Motor neuron (in vitro differentiated cells): ENCODE results near the gene SIK3. TPM values are rescaled to one million over a fixed set of nuclear protein-coding genes. Genes with fewer than 3 reads are reported as not detected.
"Not testable (repeated sequence)": the region's sequence is repeated elsewhere in the genome, so short reads cannot be mapped to it uniquely, and the experiment has no call there.

ENCODE experiments used
- ATAC-seq, 8 experiments: fragments of 200-7000 bp; cut with Tn5 transposase; replicated peaks in 6 of 8; 2 replicates each; pipeline ENCODE4 v1.8.0; 2021; ENCODE audit warnings: mild to moderate bottlenecking in 8 of 8, moderate library complexity in 8 of 8
- H3K27ac ChIP-seq, 2 donors: fragments of 250-450 bp; sonication (Bioruptor Pico); 2 replicates each; pipeline ENCODE4 v1.9.0; 2021; ENCODE audit warnings: antibody characterized with exemption in 2 of 2, mild to moderate bottlenecking in 2 of 2, moderate library complexity in 1 of 2
- H3K4me1 ChIP-seq, 2 donors: fragments of 250-450 bp; sonication (Bioruptor Pico); replicated peaks in 1 of 2; 2 replicates each; pipeline ENCODE4 v1.6.1; 2021; ENCODE audit warnings: antibody characterized with exemption in 2 of 2, mild to moderate bottlenecking in 2 of 2, moderate library complexity in 1 of 2
- H3K4me3 ChIP-seq, 5 donors: fragments of 250-450 bp; sonication (Bioruptor Pico); 2 replicates each; pipeline ENCODE4 v1.9.0; 2021; ENCODE audit warnings: antibody characterized with exemption in 5 of 5, mild to moderate bottlenecking in 5 of 5, moderate library complexity in 4 of 5
- WGBS, 10 experiments: fragments of 450-650 bp; shearing (Covaris generic); methylation state at CpG; one replicate each; pipeline ENCODE4 v1.0.0; 2022; 5-methylcytosine and 5-hydroxymethylcytosine counted together
- in situ Hi-C, 9 experiments: fragments of 400-800 bp; cut with MboI; loops; one replicate each; pipeline ENCODE4 v1.15.0; 2021; ENCODE audit warnings: low sequenced_read_pairs in 9 of 9, low pct_unique_long_range_greater_than_20kb in 2 of 9; ENCODE audit not compliant: unreplicated experiment in 9 of 9
- total RNA-seq, 8 experiments: library from RNA; unstranded; fragments of 300-600 nt; gene quantifications; 2 replicates each; pipeline versions ENCODE4 v1.2.3 to v1.2.4, GENCODE V29; 2022

Gene SIK3
- total RNA-seq, 8 experiments from 2014 or later, result 12.7 to 34.3 (median 16.5) TPM

GRCh38 chr11:116807601-116808261 is 290.5 kb downstream of the SIK3 start:
- WGBS, 10 experiments, result 69 to 92% (median 83%) methylated on average over 2 to 4 of the region's 6 CpGs; no CpG with 5 or more reads in 2 of the 10 experiments

GRCh38 chr11:116804001-116804400 is 294.2 kb downstream of the SIK3 start:
- no peaks in the 10 kb centered on the region for H3K4me1 ChIP-seq
- no peak overlapping the region for H3K27ac ChIP-seq
- 0 to 83% (median 63%) methylated on average over 1 to 3 of the region's 3 CpGs; no CpG with 5 or more reads in 1 of the 10 experiments for WGBS, 10 experiments
- no peak for ATAC-seq
- in situ Hi-C loops, result loop anchor here in 1 of 9 experiments (10.0 kb wide), 1 partner anchor 301 kb away; no protein-coding TSS in a partner anchor
- H3K4me3 ChIP-seq, result no peak overlapping the region

More at GRCh38 chr11:116807601-116808261, 290.5 kb downstream of the SIK3 start:
- ATAC-seq, result no peak
- in situ Hi-C loops, result loop anchor here in 1 of 9 experiments (10.0 kb wide), 1 partner anchor 297 kb away; no protein-coding TSS in a partner anchor
- Histone ChIP-seq H3K4me1 (no peaks in the 10 kb centered on the region), H3K27ac (no peak overlapping the region), H3K4me3 (no peak overlapping the region)

GRCh38 chr11:116801662-116802061 is 296.6 kb downstream of the SIK3 start:
- H3K4me1 ChIP-seq, ATAC-seq, H3K4me3 ChIP-seq, H3K27ac ChIP-seq: not testable (repeated sequence)
- in situ Hi-C loops, result loop anchor here in 1 of 9 experiments (10.0 kb wide), 1 partner anchor 303 kb away; no protein-coding TSS in a partner anchor

GRCh38 chr11:116800610-116801009 is 297.6 kb downstream of the SIK3 start:
- no peak overlapping the region for H3K4me3 ChIP-seq
- WGBS, 10 experiments, result 60 to 100% (median 100%) methylated on average over 1 to 2 of the region's 2 CpGs; no CpG with 5 or more reads in 4 of the 10 experiments
- no peak overlapping the region for H3K27ac ChIP-seq
- H3K4me1 ChIP-seq, result no peaks in the 10 kb centered on the region
- ATAC-seq, result no peak
- in situ Hi-C loops, result loop anchor here in 1 of 9 experiments (10.0 kb wide), 1 partner anchor 304 kb away; no protein-coding TSS in a partner anchor

GRCh38 chr11:116798368-116798767 is 299.9 kb downstream of the SIK3 start:
- Histone ChIP-seq H3K4me3 (no peak overlapping the region), H3K4me1 (no peaks in the 10 kb centered on the region), H3K27ac (no peak overlapping the region)
- in situ Hi-C loops, result loop anchor here in 1 of 9 experiments (25.0 kb wide), 1 partner anchor 314 kb away; no protein-coding TSS in a partner anchor
- ATAC-seq, result no peak
- 39 to 100% (median 85%) methylated on average over 2 to 5 of the region's 5 CpGs for WGBS, 10 experiments

GRCh38 chr11:116797816-116798215 is 300.4 kb downstream of the SIK3 start:
- Histone ChIP-seq H3K4me1 (no peaks in the 10 kb centered on the region), H3K4me3 (no peak overlapping the region), H3K27ac (no peak overlapping the region)
- ATAC-seq, result no peak
- in situ Hi-C loops, result loop anchor here in 1 of 9 experiments (25.0 kb wide), 1 partner anchor 314 kb away; no protein-coding TSS in a partner anchor
- 78 to 100% (median 92%) methylated on average over 1 to 5 of the region's 5 CpGs; no CpG with 5 or more reads in 2 of the 10 experiments for WGBS, 10 experiments

GRCh38 chr11:116796548-116796947 is 301.7 kb downstream of the SIK3 start:
- Histone ChIP-seq H3K4me1 (peaks cover 0 to 1% of the 10 kb centered on the region in 2 donors), H3K4me3 (no peak overlapping the region), H3K27ac (no peak overlapping the region)
- no peak for ATAC-seq
- in situ Hi-C loops, result loop anchor here in 1 of 9 experiments (25.0 kb wide), 1 partner anchor 316 kb away; no protein-coding TSS in a partner anchor
- 78 to 100% (median 100%) methylated on average over 1 of the region's 1 CpG; no CpG with 5 or more reads in 5 of the 10 experiments for WGBS, 10 experiments

- WGBS, 10 experiments, result 50 to 88% (median 82%) methylated on average over 1 to 2 of the region's 2 CpGs; no CpG with 5 or more reads in 4 of the 10 experiments
- in situ Hi-C loops, result loop anchor here in 1 of 9 experiments (25.0 kb wide), 1 partner anchor 317 kb away; no protein-coding TSS in a partner anchor
- Histone ChIP-seq H3K4me3 (no peak overlapping the region), H3K4me1 (peaks cover 0 to 4% of the 10 kb centered on the region in 2 donors), H3K27ac (no peak overlapping the region)
- no peak for ATAC-seq
Measured at GRCh38 chr11:116794851-116795250, 303.4 kb downstream of the SIK3 start.

- in situ Hi-C loops, result loop anchor here in 1 of 9 experiments (25.0 kb wide), 1 partner anchor 319 kb away; no protein-coding TSS in a partner anchor
- no peak overlapping the region for H3K4me3 ChIP-seq
- H3K4me1 ChIP-seq, result peaks cover under 1 to 4% of the 10 kb centered on the region in 2 donors
- no peak overlapping the region for H3K27ac ChIP-seq
- ATAC-seq, result peak in 1 of 8 experiments; percentile 8
- WGBS, 10 experiments, result 57 to 100% (median 100%) methylated on average over 1 of the region's 1 CpG; no CpG with 5 or more reads in 1 of the 10 experiments
Measured at GRCh38 chr11:116793772-116794097, 304.5 kb downstream of the SIK3 start.

Other genes starting within 250 kb of the SIK3 start
- gene PAFAH1B2, start 45.9 kb upstream of the SIK3 start, total RNA-seq, result 100 to 1,000 TPM in 1 of 8 experiments, 10 to 100 TPM in 7; 56.8 to 115 (median 75.8) TPM
- gene SIDT2, start 80.3 kb upstream of the SIK3 start, total RNA-seq, result 10 to 100 TPM; 10.5 to 32.3 (median 17.9) TPM
- gene TAGLN, start 100.9 kb upstream of the SIK3 start, total RNA-seq, result 100 to 1,000 TPM in 1 of 8 experiments, 1 to 10 TPM in 7; 1.5 to 622 (median 4.9) TPM
- 10 to 100 TPM; 14.2 to 54.1 (median 21.1) TPM for gene PCSK7, start 133.6 kb upstream of the SIK3 start, total RNA-seq
- 10 to 100 TPM; 10.2 to 33.0 (median 21.2) TPM for gene RNF214, start 134.2 kb upstream of the SIK3 start, total RNA-seq
- 10 to 100 TPM in 6 of 8 experiments, 1 to 10 TPM in 2; 5.0 to 21.6 (median 13.1) TPM for gene BACE1-AS, start 192.9 kb upstream of the SIK3 start, total RNA-seq
- 10 to 100 TPM; 13.0 to 56.3 (median 27.2) TPM for gene BACE1, start 217.8 kb upstream of the SIK3 start, total RNA-seq
- gene CEP164, start 229.4 kb upstream of the SIK3 start, total RNA-seq, result 100 to 1,000 TPM in 1 of 8 experiments, 10 to 100 TPM in 7; 13.3 to 118 (median 25.7) TPM